Mammary epithelial cell (primary cell): ENCODE results near the gene TRPM2.

Source experiments
- CTCF ChIP-seq, 2 donors: IDR thresholded peaks in 1 of 2; conservative IDR thresholded peaks in 1 of 2; 2 replicates each; pipeline ENCODE4 v1.5.1; 2011 to 2012; ENCODE audit warnings: inconsistent platforms in 2 of 2, low read length in 2 of 2, mild to moderate bottlenecking in 2 of 2, control low read depth in 1 of 2, low read depth in 1 of 2; ENCODE audit not compliant: insufficient read depth in 1 of 2; ENCODE audit errors: extremely low read depth in 1 of 2
- EZH2 ChIP-seq: IDR thresholded peaks from 2 replicates; pipeline ENCODE4 v1.6.1; 2012; ENCODE audit warnings: low read length, inconsistent platforms, borderline replicate concordance

- TF ChIP-seq CTCF (conservative IDR thresholded peaks at IDR 0.05 in 1 of 2, IDR thresholded peaks at IDR 0.05 in 1 of 2; ENCODE audit: extremely low read depth in 1 of 2, insufficient read depth in 1 of 2, low read depth in 1 of 2, low read length in 2 of 2) (no peak), EZH2 (no peak)
Measured at GRCh38 chr21:44372616-44373015, 19.2 kb downstream of the TRPM2 start.
